GM21390 (cell line): ENCODE measurements around the gene ZFP91.
"Not testable (repeated sequence)": the region's sequence is repeated elsewhere in the genome, so short reads cannot be mapped to it uniquely, and the experiment has no call there.

Source experiments
- ATAC-seq: cut with Tn5 transposase; IDR thresholded peaks from one replicate; pipeline ENCODE4 v1.9.1; 2021; ENCODE audit not compliant: unreplicated experiment

ZFP91 gene, protein sequence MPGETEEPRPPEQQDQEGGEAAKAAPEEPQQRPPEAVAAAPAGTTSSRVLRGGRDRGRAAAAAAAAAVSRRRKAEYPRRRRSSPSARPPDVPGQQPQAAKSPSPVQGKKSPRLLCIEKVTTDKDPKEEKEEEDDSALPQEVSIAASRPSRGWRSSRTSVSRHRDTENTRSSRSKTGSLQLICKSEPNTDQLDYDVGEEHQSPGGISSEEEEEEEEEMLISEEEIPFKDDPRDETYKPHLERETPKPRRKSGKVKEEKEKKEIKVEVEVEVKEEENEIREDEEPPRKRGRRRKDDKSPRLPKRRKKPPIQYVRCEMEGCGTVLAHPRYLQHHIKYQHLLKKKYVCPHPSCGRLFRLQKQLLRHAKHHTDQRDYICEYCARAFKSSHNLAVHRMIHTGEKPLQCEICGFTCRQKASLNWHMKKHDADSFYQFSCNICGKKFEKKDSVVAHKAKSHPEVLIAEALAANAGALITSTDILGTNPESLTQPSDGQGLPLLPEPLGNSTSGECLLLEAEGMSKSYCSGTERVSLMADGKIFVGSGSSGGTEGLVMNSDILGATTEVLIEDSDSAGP

DNA sequence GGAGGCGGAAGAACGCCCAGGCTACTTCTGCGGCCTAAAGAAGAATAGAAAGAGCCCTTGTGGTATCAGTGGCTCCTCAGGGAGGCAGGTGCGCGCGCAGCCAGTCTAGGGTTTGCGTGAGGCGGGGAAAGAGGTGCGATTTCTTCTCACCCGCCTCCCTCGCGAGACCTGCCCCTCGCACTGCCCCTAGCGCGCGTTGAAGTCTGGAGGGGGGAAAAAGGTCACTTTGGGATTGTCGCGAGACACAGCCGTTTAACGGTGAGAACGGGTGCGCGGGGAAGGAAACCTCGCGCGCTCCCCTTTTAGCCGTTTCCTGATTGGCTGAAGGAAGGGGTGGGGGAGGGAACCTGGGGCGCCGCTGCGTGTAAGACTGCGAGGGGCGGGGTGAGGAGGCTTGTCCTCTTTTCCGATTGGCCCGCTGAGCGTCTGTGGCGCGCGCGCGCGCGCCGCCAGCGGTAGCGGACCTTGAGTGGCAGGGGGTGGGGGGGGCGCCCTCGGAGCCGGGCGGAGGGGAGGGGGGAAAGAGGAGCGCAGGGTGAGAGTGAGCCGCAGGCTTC is at the start of gene ZFP91:
ZFP91 (plus strand) TSS at position 429 of the 557 bp plus-strand sequence. CDS start 219 bp downstream, outside the sequence.
- ATAC-seq: peak; percentile 32

DNA sequence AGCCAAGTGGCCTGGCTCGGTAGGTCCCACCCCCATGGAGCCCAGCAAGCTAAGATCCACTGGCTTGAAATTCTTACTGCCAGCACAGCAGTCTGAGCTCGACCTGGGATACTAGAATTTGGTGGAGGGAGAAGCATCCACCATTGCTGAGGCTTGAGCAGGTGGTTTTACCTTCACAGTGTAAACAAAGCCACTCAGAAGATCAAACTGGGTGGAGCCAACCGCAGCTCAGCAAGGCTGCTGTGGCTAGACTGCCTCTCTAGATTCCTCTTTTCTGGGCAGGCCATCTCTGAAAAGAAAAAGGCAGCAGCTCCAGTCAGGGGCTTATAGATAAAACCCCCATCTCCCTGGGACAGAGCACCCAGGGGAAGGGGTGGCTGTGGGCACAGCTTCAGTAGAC is 48.6 kb upstream of the ZFP91 start:
- no peak for ATAC-seq

DNA sequence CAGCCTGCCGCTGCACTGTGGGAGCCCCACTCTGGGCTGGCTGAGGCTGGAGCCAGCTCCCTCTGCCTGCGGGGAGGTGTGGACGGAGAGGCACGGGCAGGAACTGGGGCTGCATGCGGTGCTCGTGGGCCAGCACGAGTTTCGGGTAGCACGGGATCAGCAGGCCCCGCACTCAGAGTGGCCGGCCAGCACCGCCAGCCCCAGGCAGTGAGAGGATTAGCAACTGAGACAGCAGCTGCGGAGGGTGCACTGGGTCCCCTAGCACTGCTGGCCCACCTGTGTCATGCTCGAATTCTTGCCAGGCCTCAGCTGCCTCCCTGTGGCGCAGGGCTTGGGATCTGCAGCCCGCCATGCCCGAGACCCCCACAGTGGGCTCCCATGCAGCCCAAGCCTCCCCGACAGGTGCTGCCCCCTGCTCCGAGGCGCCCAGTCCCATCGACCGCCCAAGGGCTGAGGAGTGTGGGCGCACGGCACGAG is 47.0 kb upstream of the ZFP91 start:
- no peak for ATAC-seq

DNA sequence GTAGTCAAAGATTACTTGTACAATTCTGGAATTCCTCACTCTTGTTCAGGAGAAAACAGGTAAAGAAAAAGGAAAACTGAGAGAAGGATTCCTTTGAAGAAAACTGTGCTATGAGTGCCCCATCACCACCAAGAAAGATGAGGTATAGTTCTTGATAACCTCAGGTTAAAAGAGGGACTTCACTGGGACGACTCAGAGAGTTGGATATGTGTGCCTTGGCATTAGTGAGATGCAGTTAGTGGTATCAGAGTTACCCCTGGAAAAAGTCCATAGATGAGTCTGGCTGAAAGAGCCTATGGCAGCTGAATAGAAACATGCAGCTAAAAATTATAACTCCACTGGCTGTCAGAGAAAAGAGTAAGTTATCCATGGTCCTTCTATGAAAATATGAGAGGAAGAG is 32.0 kb upstream of the ZFP91 start:
- no peak for ATAC-seq

DNA sequence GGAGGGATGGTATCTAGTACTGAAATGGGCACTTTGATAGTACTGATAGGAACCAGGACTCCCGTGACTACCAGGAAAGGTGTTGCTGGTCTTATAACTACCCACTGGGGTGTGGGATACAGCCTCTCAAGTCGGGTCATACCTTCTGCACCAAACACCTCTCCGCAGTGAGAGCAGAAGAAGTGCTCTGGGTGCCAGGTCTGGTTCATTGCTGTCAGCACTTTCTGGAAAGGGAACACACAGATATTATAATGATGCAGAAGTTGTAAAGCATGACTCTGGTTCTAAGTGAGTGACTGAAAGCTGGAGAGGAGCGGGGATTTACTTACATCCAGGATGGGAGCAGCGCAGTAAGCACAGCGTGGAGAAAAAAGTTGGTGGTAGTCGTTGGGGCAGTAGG is 29.2 kb upstream of the ZFP91 start:
- ATAC-seq: no peak

DNA sequence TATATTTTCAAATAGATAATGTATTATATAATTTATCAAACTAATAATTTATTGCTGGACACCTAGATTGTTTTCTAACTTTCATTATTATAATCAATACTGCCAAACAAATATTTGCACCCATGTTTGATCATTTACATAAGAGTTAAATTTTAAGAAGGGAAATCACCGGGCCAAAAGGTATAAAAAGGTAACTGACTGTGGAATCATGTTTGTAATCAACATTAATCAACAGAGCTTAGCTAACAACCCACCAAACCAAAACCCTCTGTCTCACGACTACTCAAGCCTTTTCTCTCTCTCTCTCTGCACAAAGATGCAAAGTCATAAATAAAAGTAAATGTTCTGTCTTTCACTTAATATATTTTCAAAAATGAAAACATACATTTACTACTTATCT is 18.0 kb upstream of the ZFP91 start:
- ATAC-seq: no peak

DNA sequence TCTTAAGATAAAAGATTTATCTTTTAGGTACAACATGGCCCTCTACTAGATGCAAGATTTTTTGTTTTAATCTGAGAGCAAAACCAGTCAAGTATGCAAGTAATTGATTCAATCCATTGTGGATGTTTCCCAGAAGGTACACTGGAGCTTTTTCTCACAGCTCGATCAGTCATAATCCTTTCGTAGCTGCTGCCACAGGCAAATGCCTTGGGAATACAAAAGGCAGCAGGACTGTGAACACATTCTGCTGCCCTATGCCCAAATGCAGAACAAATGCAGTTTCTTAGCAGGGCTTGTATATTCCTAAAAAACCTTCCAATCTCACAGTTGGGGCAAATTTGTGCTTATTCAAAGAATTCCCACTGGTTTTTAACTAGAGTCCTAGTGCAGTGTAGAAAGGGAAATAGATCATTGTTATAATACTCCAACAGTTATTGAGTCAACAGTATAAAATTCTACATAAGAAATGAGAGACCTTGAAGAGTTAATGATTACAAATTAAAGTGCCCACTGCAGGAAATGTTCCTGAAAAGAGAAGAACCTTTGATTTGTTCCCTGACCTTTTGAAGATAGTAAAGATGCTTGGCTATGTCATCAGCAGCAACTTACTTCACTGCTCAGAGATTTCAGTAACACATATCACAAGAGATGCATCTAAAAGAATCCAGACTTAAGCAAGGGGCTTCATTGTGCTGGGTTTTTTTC is 17.3 kb upstream of the ZFP91 start:
- ATAC-seq: no peak

DNA sequence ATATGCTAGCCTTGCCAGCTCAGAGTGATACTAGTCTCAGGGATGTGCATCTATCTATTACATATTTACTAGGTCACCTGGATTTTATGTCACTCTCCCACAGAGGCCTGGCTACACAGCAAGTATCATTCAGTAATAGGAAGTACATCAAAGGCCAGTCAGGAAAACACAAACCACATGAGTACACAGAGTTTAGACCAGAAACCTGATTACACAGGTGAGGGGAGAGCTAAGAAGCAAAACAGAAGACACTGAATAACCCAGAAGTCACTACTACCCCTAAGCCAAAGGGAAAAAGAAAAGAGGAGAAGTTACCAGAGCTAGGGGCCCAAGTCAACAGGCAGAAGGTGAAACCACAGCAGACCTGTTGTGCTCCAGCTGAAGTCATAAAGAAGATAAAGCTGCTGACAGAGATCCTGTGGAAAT is 16.5 kb upstream of the ZFP91 start:
- peak; percentile 83 for ATAC-seq

DNA sequence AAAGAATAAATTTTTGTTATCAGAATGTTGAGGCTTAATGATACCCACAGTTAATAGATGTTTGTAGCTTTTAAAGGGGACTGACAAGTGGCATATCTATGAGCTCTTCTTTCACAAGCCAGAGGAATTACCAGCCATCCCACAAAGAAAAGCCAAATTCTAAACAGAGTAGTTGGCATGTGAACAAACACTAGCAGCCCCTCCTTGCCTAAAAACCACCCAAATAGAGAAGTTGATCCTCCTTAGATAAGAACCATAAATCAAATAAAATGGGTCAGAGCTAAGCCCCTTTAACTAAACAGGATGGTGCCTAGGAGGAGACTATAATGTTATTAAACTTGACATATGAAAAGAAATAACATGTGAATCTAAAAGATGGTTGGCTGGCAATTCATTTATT is 14.6 kb upstream of the ZFP91 start:
- no peak for ATAC-seq

DNA sequence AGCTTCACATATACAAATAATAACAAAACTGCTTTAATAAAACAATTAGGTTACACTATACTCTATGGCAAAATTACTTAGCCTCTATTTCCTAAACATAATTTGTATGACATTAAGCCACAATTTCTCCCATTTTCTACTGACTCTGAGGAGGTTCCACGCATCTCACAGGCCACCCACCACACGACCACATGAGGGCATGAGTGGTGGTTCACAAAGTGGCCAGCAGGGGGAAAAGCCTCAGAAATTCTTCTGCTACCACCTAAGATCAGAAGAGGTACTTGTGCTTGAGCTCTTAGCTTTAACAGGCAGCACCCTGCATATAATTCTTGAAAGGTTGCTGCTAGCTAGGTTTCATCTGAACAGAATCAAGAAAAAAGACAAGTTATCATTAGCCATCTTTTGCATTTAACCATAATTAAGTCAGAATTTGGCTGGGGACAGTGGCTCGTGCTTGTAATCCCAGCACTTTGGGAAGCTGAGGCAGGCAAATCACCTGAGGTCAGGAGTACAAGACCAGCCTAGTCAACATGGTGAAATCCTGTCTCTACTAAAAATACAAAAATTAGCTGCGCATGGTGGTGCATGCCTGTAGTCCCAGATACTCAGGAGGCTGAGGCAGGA is 10.9 kb upstream of the ZFP91 start:
- peak; percentile 93 for ATAC-seq

DNA sequence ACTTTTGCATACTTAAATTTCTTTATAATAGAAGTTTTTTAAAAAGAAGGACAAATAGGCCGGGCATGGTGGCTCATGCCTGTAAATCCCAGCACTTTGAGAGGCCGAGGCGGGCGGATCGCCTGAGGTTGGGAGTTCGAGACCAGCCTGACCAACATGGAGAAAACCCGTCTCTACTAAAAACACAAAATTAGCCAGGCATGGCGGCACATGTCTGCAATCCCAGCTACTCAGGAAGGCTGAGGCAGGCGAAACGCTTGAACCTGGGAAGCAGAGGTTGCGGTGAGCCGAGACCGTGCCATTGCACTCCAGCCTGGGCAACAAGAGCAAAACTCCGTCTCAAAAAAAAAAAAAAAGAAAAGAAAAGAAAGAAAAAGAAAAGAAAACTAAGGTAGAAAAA is 6.0 kb upstream of the ZFP91 start:
- not testable (repeated sequence) for ATAC-seq

DNA sequence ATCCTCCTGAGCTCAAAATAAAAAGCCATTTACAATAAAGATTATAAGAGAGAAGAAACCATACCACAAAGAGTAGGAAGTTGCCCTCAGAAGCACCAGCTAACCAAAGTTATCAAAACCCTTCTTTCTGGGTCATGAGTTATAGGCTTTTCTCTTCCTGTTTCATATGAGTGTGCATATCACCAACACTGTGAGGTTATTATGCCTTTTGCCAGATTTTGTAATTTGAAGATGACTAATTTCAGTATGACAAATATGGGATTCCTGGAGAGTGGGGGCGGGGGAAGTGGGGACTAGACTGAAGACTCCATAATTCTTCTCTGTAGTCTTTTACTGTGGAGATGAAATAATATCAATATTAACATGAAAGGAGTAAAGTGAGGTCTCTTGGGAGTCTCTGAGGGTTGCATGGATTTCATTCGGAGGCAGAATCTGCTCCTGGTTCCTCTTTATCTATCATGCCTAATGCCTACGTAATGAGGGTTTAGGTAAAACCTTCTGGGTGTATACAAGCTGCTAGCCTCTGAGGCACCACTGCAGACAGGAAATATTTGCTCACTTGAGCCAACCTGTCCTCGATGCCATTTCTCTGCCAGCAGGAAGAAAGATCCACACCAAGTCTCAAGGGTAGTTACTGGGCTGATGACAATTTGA is 5.3 kb upstream of the ZFP91 start:
- ATAC-seq: peak; percentile 24

DNA sequence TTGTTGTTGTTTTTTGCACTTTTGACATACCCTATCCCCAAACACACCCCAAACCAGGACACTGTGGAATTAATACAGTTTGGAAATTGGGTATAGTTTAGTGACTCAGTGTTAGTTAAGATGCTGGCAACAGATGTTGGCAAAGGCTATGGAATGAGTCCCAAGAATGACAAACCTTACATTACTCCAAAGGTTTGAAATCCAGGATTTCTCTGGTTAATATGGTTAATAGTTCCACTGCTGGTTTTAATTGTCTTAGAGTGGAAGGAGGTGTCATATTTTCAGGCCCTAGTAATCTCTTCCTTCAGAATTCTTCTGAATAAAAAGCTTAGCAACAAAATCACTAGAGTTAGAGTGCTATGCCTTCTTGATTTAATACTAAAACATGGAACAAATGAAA is 4.0 kb upstream of the ZFP91 start:
- ATAC-seq: no peak

DNA sequence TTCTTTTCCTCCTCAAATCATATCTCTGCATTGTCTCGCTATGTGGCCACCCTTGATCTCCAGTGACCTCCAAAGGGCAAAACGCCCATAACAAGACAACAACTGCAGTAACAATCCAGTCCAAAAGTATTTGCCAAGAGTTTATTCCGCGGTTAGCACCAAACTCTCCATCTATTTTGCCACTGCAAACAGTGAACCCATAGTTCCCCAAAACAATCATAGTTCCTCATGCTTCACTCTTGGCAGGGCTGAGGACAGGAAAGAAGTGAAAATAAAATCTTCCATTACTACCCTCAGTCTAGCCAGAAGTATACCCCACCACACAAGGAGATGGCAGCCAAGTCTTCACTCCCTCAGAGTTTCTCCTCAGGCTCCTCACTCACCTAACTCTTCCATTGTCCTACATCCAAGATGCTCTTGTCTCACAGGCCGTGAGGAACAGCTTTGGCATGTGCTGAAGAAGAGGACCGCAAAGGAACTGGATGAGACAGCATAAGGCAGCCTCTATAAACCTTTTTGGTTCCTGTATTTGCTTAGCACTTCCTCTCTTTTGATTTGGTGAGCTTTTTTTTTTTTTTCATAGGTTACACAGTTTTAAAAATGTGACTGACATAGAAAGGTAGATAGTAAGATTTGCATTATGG is 3.4 kb upstream of the ZFP91 start, which contains the start of gene LPXN:
LPXN (minus strand) TSS at position 480 of the 644 bp plus-strand sequence; CDS start at position 396, 84 bp downstream.
- no peak for ATAC-seq

DNA sequence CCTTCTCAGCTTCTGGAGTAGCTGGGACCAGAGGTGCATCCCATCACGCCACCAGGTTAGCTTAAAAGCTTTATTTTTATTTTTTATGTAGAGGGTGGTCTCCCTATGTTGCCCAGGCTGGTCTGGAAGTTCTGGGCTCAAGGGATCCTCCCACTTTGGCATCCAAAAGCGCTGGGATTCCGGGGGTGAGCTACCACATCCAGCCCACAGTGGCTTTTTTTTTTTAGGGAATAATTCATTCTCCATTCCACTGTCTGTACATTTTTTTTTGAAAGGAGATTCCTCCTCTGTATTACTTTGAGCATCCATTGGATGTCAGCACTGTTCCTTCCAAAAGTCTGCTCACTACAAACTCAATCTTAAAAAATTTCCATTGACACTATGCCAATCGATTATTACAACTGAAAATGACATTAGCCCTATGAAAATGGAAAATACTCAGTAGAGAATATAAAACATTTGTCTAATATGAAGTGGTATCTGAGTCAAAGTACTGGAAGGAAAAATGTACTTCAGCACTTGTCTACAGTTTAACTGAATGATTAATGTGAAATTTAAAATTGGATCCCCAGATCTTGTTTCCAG is 1.9 kb upstream of the ZFP91 start:
- no peak for ATAC-seq

DNA sequence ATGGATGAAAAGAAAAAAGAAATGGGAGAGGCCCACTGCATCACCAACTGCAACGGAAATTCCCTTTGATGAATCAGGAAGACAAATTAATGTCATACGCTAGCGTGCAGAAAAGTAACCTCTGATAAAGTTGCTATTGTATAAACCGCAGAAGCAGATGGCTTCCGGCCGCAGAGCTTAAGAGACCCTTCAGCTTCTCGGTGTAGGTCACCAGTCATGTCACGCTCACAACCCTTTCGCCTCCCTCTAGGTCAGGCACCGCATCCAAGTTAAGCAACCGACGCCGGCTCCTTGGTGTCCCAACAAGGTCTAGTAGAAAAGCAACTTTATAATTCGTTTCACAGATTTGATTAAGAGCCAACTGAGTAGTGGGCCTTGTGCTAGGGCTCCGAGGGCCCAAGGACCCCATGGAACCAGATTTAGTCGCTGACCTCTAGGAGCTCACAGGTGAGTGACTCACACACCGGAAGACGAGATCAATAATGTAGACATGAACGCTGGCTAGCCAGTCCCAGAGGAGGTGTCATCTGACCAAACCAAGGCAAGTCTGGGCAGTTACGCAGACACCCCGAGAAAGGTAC is 1.2 kb upstream of the ZFP91 start:
- peak; percentile 48 for ATAC-seq

DNA sequence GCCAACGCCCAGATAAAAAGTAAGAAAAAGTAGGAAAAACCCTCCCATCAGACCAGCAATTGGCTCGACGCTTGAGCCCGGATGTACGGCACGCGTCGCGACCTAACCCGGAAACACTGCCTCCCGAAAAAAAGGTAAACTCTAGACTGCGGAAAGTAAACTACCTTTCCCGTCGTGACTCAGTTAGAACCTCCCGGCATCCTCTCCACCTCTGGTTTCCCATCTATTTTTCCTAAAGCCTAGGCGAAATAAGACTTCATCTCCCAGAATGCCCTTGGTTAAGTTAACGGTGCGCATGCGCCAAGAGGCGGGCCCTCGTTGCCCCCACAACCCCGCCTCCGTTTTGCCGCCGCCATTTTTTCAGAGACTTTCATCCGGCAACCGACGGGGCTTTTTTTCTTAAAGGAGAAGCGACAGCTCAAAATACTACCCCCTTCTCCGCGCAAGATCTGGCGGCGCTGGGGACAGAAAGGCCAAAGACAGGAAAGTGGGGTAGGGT is 678 bp upstream of the ZFP91 start:
- no peak for ATAC-seq

DNA sequence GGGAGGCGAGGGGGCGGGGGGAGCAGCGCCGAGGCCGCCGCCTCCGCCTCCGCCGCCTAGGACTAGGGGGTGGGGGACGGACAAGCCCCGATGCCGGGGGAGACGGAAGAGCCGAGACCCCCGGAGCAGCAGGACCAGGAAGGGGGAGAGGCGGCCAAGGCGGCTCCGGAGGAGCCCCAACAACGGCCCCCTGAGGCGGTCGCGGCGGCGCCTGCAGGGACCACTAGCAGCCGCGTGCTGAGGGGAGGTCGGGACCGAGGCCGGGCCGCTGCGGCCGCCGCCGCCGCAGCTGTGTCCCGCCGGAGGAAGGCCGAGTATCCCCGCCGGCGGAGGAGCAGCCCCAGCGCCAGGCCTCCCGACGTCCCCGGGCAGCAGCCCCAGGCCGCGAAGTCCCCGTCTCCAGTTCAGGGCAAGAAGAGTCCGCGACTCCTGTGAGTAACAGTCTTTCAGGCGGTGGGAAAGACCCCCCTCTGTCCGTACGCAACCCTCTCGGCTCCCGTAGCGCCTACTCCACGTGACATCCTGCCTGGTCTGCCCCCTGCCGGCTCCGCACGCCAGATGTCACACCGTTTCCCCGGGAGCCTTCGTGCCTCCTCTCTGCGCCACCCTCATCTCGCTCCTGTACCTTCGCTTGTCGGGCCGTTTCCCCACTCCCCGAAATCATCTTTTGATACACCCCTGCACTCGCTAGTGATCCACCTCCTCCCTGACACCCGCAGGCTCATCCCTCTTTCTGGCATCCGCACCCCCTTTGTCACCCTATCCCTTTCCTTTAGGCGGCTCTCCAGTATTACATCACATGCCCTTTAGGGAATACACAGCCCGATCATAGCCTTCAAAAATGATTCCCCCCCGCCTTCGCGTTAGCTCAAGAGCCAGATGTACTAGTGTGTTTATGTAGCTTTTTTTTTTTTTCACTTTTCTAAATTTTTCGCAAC is 598 bp downstream of the ZFP91 start:
- ATAC-seq: peak; percentile 40
